Stimulated activated naive CD4-positive, alpha-beta T cell (primary cell): ENCODE measurements around the gene EVI5L.
"Not testable (repeated sequence)": the region's sequence is repeated elsewhere in the genome, so short reads cannot be mapped to it uniquely, and the experiment has no call there.

Source experiments
- DNase-seq, 6 experiments: peaks; one replicate each; lab custom pipeline; 2025; lab: John Stamatoyannopoulos, UW

EVI5L gene

DNA sequence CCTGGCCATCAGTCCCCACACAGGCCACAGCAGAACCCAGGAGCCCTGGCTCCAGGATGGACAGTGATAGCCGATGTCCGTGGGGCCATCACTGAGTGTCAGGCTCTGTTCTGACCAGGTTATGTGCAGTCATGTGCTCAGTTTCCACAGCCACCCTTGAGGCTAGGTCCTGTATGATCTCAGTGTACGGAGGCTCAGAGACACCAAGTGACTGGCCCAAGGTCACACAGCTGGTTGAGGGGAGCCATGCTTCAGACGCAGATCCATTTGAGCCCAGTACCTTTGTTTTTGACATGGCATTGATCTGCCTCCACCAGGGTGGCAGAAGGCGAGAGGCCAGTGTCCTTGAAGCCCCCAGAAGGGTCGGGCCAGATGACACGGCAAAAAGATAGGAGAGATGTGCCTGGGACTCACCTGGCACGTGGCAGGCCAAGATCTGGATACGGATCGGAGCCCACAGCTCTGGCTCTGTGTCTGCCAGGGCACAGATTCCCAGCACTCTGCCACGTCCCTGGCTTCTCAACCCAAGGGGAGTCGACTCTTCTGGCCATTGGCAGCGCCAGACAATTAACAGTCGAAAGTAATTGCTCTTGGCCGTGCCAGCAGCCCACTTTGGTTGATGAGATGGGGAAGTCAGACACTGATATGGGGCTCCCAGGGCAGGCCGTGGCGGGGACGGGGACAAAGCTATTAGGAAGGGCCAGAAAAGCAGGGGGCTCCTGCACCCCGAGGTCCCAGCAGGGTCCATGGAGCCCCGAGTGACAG is 15.6 kb downstream of the EVI5L start:
- DNase-seq: no peak

DNA sequence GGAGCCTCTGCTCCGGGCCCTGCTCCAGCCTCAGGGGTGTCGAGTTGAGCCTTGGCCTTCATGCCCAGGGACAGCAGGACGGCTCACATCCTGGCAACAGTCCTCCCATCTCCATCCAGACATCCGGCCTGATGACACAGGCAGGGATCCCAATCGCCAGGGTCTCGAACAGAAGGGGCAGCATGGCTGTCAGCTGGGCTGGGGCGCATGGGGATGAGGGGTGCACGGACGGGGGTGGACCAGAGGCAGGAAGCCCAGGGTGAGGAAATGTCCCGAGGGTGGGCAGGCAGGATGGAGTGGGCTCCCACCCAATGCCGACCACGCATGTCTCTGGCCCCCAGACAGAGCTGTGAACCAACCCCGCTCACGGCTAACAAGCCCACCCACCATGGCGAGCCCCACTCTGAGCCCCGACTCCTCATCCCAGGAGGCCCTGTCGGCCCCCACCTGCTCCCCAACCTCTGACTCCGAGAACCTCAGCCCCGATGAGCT is 16.2 kb downstream of the EVI5L start:
- DNase-seq: no peak

DNA sequence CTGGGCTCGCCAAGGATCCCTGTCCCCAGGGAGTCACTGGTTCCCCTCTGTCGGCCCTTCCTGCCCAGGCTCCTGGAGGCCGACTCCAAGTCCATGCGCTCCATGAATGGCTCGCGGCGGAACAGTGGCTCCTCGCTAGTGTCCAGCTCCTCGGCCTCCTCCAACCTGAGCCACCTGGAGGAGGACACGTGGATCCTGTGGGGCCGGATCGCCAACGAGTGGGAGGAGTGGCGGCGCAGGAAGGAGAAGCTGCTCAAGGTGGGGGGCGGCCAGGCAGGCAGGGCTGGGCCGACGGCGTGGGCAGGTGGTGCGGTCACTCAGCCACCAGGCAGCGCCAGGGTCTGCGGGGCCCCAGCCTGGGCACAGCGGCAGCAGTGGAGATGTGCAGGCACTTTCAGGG is 17.6 kb downstream of the EVI5L start:
- no peak for DNase-seq

DNA sequence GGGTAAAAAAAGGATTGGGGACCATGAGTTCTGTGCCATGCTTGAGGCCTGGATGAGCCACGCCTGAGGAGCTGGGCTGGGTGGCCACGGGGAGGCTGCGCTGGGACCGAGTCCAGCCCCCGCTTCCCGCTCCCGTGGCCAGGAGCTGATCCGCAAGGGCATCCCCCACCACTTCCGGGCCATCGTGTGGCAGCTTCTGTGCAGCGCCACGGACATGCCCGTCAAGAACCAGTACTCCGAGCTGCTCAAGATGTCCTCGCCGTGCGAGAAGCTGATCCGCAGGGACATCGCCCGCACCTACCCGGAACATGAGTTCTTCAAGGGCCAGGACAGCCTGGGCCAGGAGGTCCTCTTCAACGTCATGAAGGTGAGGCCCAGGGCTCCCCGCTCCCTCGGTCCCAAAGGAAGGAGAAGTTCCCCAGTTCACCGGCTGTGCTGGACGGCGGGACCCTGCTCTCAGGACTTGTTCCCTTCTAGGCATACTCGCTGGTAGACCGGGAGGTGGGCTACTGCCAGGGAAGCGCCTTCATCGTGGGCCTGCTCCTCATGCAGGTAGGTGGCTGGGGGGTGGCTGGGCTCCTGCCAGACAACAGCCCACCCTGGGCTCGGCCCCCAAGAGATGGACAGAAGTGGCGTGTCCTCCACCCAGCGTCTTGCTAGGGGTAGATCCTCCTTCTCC is 18.9 kb downstream of the EVI5L start:
- no peak for DNase-seq

DNA sequence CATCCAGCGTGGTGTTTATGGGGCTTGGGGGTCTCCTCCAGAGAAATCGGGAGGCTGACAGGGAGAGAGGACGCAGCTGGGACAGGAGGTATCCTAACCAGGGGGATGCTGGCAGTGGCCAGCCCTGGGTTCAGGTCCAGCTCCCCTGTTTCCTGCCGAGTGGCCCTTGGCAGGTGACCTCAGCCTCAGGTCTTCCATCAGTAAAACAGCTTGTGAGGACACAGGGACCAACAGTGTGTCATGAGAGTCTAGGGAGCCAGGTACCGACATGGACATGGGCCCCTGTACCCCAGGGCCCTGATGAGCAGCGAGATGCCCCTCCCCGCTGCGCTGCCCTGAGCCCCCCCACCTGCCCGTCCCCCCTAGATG is 19.6 kb downstream of the EVI5L start:
- no peak for DNase-seq

DNA sequence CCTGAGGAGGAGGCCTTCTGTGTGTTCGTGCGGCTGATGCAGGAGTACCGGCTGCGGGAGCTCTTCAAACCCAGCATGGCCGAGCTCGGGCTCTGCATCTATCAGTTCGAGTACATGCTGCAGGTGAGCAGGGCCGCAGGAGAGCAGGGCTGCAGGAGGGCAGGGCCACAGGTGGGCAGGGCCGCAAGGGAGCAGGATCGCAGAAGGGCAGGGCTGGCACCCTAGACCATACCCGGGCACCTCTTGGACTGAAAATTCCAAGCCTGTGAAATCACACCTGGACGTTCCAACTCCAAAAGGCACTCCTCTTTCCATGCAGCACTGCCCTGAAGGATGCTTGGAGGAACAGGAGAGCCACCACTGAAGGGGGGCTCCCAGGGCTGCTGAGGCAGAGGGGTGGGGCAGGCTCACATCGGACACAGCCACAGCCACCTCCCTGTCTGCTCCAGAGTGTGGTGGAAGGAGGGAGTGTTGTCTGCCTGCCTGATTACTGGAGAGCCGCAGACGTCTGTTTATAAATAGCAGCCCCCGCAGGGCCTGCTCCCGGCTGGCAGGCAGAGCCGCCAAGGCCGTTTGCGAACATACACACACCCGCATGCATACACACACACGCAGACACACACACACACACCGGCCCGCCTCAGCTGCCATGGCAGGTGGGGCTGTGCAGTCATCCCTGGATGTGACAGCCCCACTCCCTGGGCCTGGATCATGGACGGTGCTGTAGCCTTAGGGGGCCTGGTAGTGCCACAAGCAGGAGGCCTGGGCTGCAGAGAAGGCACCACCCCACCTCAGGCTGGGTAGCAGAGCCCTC is 20.2 kb downstream of the EVI5L start:
- DNase-seq: no peak

DNA sequence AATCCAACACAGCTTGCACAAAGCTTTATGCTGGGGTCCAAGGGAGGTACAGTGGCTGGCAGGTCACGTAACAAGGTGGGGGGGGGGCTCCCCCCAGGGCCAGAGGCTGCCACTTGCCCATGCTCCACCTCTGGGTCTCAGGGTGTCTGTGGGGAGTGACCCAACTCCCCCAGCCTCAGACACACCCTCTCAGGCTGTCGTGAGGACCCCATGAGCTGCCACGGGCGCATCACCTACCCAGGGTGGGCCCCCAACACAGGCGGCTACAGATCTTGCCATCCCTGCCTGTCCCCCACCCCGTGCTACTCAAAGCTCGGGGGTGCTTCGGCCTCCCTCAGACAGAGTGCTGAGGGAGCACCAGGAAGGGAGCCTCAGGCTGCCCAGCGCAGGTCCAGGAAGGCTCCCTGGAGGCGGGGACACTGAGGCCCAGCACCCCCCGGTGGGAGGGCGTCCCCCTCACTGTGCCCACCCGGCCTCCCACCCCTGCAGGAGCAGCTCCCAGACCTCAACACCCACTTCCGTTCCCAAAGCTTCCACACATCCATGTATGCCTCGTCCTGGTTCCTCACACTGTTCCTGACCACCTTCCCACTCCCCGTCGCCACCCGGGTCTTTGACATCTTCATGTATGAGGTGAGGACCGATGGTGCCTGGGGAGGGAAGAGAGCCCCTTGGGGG is 21.1 kb downstream of the EVI5L start:
- no peak for DNase-seq

DNA sequence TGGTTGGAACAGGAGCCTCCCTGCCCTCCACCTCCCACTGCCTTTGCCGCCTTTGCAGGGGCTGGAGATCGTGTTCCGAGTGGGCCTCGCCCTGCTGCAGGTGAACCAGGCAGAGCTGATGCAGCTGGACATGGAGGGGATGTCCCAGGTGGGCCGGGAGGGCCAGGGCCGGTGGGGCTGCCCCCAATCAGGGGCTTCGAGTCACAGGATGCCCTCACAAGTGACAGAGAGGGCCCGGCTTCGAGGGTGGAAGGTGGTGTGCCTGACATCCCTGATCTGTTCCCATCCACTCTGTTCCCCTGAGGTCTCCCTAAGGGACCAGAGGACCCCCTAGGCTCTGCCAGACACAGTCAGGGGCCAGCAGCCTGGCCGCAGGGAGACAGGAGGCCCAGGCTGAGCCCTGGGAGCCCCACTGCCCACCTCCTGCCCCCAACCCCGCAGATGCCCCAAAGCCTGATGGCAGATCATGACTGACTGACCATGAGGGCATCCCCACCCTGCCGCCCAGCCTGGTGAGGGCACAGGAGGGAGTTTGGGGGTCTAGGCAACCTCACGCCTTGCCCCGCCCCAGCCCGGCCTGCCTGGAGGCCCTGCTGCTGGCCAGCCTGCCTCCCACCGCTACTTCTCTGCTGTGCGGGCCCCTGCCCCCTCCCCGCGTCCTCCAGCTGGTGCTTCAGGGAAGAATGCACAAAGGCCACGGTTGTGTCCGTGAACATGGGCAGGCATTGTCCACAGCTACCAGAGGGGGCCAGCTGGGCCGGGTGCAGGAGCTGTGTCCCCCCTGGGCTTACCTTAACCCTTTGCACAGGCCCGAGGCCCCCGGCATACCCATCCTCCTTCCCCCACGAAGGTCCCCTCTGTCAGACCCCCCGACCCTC is 21.8 kb downstream of the EVI5L start:
- DNase-seq: no peak

DNA sequence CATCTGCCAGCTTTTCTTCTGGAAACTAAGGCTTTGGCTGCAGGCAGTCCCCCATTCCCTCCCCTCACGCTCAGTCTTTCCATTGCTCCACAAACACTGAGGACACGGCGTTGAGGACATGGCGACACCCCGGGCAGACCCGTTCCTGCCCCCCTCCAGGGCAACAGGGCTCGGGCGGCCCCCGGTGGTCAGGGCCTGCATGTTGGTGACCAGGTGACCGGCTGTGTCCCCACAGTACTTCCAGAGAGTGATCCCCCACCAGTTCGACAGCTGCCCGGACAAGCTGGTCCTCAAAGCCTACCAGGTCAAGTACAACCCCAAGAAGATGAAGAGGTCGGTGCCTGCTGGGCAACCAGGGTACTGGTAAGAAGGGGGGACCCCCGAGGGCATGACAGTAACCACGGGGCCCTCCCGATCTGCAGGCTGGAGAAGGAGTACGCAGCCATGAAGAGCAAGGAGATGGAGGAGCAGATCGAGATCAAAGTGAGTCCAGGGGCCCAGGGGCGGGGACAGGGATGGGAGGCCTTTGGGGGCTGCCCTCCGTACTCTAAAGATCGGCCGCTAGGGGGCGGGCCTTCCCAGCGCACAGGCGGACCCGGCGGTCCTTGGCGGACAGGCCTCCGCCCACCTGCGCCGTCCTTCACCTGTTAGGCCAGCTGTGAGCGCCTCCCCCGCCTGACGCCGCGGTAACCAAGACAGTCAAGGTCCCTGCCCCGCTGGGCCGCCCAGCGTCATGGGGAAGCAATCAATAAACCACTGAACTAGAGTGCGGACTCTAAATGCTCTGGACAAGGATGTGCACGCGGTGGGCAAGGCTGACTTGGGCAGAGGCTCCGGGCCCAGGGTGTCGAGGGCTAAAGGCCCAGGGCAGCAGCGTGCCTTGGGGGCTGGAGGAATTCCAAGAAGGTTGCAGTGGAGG is 23.1 kb downstream of the EVI5L start:
- peak; percentile 10 to 66 (median 44) for DNase-seq

DNA sequence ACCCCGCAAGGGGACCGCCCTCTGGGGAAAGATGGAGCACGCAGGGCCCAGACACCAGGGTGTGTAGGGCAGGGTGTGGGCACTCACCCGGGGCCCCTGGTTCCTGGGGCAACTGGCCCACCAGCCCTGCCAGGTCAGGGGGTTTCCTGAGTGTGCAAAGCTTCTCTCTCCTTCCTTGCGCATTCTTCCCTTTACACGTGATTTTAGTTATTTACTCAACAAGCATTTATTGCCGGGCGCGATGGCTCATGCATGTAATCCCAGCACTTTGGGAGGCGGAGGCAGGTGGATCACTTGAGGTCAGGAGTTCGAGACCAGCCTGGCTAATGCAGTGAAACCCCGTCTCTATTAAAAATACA is 23.7 kb downstream of the EVI5L start:
- DNase-seq: no peak

DNA sequence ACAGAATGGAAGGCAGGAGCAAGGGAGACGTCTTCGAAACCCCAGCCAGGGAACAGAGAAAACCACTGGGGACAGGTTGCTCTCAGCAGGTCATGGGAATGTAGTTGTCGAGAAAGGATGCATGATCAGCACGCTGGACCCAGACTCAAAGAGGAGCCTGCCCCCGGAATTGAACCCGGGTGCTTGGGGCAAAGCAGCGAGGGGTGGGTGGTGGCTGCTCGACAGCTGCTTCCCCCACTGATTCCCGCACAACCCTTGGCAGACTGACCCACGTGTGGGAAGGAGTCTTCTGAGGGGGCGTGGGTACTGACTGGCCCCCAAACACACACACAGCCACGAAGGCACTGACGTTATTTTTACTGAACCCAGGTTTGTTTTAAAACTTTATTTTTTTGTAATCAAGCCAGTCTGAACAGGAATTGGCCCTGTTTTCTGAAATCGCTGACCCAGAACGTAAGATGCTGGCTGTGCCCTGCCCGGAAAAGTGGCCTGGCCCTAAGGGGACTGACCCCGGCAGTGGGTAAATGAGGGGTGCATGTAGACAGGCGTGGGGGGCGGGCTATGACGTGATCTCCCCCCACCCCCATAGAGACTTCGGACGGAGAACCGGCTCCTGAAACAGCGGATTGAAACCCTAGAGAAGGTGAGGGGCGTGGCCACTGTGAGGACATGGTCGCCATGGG is 25.5 kb downstream of the EVI5L start:
- no peak for DNase-seq

DNA sequence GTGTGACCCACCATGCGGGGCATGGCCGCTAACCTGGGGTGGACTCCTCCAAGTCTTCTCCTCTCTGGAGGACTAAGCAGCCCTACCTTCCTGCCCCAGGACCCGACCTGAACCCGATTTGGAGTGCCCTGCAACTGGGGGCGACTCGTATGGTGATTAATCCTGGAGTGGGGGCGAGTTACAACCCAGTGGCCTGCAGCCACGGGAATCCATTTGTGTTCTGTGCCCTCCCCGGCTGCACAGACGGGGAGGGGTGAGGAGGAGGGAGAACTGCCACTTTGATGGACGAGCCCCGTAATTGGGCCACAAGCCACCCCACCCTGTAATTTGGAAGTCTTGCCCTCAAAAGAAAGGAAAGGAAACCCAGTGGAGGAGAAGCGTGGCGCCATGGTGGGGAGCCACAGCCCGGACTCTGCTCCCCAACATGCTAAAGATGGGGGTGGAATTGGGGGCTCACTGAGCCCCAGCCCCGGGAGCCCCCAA is 26.1 kb downstream of the EVI5L start:
- DNase-seq: no peak

DNA sequence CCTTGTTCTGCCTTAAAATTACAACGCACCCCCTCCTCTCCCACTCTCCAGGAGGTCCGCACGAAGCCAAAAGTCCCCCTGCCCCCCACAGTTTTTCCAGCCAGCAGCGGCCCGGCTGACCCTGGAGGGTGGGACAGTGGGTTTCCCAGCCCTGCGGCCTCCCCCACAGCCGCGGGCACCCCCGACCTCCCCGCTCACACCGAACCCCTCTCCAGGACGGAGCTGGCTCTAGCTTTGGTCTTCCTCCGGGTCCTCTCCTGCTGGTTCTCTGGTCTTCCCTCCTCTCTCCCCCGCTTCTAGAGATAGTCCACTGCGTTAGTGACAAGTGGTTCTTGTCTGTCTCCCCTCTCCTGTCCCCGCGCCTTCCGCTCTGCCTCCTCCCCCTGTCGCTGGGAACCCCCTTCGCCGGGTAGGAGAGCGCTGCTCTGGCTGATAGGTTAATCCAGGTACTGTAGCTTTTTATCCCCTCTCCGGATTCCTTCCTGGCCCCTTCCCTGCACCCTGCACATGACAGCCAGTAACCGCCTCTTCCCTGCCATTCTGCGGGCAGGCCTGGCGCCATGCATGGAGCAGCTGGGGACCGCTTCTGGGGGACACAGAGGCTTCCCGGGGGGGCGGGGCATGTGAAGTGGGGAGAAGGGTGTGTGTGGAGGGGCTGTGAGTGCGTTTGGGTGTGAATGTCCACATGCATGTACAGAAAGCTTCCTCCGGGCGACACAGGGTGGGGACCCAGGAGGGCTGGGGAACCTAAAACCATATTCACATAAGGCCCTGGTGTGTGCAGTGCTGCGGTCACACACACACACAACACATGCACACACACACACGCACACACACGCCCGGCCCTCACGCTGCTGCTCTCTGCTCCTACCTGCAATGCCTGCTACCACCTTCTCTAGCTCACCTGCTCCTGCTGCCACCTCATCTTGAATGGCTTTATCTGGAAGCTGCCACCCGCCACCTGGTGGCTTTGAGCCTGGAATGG is 27.0 kb downstream of the EVI5L start:
- DNase-seq: no peak

DNA sequence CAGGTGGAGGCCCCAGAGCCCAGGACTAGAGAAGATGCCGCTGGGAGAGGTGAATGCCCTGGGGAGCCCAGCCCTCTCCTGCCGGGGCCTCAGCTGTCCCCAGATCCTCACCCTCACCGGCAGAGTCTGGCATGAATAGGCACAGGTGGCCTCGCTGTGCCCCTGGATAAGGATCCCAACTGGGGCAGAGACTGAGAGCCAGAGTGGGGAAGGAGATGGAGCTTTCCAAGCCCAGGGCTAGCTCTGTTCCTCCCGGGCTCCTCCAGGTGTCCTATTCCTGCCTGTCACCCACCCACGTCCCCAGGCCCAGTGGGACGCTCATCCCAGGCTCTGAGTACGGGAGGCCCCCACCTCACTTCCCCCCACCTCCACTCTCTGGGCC is 27.7 kb downstream of the EVI5L start:
- no peak for DNase-seq

DNA sequence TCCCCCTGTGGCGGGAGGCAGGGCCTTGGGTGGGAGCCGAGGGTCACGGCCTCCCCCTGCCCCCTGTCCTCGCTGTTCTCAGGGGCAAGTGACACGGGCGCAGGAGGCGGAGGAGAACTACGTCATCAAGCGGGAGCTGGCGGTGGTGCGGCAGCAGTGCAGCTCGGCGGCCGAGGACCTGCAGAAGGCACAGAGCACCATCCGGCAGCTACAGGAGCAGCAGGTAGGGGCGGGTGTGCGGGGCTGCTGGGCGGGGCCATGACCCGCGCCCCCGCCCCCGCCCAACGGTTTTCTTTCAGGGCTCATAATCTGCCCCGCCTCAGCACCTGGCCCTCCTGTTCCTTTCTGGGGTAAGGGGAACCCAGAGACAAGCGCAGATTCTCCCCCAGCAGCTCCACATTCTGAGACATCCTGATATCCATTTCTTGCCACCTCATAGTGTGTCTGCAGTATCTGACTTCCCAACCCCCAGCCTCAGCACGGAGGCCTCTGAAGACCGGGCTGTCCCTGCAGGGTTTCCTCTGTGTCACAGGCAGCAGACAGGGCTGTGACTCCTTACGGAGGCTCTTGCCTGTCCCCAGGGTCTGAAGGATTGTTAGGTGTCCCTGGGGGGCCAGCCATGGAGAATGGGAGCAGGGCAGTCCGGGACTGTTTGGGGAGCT is 28.2 kb downstream of the EVI5L start:
- no peak for DNase-seq

DNA sequence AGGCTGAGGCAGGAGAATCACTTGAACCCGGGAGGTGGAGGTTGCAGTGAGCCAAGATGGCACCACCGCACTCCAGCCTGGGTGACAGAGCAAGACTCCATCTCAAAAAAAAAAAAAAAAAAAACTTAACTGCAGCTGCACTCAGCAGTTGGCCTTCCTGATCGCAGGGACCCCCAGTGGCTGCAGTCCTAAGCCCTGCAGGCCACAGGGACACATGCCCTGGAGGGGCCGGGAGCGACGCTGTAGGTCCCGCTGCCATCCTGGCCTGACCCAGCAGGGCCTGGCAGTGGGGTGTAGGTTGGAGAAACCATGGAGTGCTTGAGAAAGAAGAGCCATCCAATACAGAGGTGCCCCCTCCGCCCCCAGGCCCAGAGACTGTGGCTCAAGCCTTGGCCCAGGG is 29.1 kb downstream of the EVI5L start:
- not testable (repeated sequence) for DNase-seq

DNA sequence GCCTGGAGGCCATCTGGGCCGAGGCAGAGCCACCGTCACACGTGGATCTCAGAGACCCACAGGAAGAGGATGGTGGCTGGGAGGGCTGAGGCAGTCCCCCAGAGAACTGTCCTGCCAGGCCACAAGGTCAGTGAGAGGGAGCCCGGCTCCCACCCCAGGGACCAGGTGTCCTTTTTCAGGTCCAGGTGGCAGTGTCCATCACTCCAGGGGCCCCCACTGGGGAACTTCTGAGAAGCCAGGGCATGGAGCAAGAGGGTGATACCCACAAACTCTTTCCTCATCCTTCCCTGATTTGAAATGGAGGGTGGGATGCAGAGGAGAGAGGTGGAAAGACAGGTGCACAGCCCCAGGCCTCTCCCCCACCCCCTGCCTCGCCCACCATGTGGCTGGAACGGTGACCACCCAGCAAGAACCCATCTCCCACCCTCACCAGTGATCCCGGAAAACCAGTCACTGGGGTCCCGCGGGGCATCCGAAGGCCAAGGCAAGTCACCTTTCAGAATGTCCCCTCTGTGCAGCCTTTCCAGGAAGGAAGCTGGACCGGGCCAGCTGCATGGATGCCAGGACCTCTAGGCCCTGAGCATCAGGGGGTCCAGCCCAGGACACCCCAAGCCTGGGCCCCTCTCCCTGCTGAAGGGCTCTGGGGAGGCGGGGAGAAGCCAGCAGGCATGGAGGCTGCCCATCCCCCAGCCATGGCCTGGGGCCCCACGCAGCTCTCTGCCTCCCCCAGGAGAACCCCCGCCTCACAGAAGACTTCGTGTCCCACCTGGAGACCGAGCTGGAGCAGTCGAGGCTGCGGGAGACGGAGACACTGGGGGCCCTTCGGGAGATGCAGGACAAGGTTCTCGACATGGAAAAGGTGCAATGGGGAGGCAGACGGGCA is 30.1 kb downstream of the EVI5L start:
- no peak for DNase-seq
